Measurements from ENCODE around the gene GFOD1. TPM values are rescaled to one million over a fixed set of nuclear protein-coding genes. Genes with fewer than 3 reads are reported as not detected.

The GFOD1 gene
- total RNA-seq, 1 experiment from 2014 or later = 6.1 TPM

DNA sequence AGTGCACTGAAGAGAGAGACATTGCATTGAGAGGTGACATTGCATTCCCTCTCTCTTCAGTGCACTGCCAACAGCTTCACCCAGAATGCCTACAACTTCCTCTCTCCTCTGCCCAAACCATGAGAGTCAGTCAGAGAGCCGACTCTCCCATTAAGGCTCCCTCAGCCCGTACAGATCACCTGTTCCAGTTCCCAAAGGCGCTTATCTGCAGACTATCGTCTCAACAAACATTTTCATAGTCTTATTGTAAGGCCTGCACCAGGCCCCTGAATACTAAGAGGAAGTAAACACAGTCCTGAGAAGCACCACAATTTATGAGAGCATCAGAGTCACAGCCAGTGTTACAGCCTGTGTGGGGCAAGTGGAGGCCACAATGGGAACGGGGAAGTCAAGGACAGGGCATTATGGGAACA is 53.7 kb downstream of the GFOD1 start:
- H2BK120ac ChIP-seq (ENCODE audit: low read depth, low read length, poor library complexity, severe bottlenecking) = no peak overlapping the region
- H4K5ac ChIP-seq (ENCODE audit: insufficient read length, low read depth, low read length) = no peak overlapping the region
- H3K23me2 ChIP-seq (ENCODE audit: insufficient read length, low read depth, low read length, poor library complexity, severe bottlenecking) = no peaks in the 10 kb centered on the region
- H3T11ph ChIP-seq (ENCODE audit: low read length) = no peak overlapping the region
- H3K79me2 ChIP-seq (ENCODE audit: insufficient read depth, low read length) = no peaks in the 10 kb centered on the region; the same call in 1 of the 2 replicates
- H3K27ac ChIP-seq (ENCODE audit: insufficient read length, low read depth, low read length) = no peak overlapping the region
- no peak overlapping the region for H2BK15ac ChIP-seq (ENCODE audit: low read depth, low read length)
- no peaks in the 10 kb centered on the region for H3K27me3 ChIP-seq (ENCODE audit: insufficient read depth, low read length)
- H3K79me1 ChIP-seq (ENCODE audit: insufficient read depth, low read depth, low read length, poor library complexity, severe bottlenecking) = no peaks in the 10 kb centered on the region
- H4K91ac ChIP-seq (ENCODE audit: insufficient read length, low read depth, low read length) = no peak overlapping the region
- no peak overlapping the region for H2AK5ac ChIP-seq (ENCODE audit: insufficient read length, low read length)
- H3K4me1 Mint-ChIP-seq = peaks cover 26 to 28% of the 10 kb centered on the region in 2 experiments
- no peak overlapping the region for H2BK12ac ChIP-seq (ENCODE audit: insufficient read length, low read depth, low read length)
- H3K56ac ChIP-seq (ENCODE audit: insufficient read length, low read depth, low read length) = no peak overlapping the region
- no peak overlapping the region for H3K4me3 Mint-ChIP-seq
- H3K4me2 ChIP-seq (ENCODE audit: insufficient read depth, insufficient read length, low read length) = no peak overlapping the region
- TF ChIP-seq, protein P1, sequence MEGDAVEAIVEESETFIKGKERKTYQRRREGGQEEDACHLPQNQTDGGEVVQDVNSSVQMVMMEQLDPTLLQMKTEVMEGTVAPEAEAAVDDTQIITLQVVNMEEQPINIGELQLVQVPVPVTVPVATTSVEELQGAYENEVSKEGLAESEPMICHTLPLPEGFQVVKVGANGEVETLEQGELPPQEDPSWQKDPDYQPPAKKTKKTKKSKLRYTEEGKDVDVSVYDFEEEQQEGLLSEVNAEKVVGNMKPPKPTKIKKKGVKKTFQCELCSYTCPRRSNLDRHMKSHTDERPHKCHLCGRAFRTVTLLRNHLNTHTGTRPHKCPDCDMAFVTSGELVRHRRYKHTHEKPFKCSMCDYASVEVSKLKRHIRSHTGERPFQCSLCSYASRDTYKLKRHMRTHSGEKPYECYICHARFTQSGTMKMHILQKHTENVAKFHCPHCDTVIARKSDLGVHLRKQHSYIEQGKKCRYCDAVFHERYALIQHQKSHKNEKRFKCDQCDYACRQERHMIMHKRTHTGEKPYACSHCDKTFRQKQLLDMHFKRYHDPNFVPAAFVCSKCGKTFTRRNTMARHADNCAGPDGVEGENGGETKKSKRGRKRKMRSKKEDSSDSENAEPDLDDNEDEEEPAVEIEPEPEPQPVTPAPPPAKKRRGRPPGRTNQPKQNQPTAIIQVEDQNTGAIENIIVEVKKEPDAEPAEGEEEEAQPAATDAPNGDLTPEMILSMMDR (conservative IDR thresholded peaks at IDR 0.05) = no peak
- H2BK20ac ChIP-seq (ENCODE audit: low read depth, low read length, poor library complexity, severe bottlenecking) = no peak overlapping the region
- no peak overlapping the region for H3K23ac ChIP-seq (ENCODE audit: insufficient read length, low read depth, low read length)
- H4K20me1 ChIP-seq (ENCODE audit: control insufficient read depth, insufficient read depth, insufficient read length) = no peaks in the 10 kb centered on the region
- H3K27ac Mint-ChIP-seq = peak overlapping the region in 2 of 3 experiments; percentile 72 to 81; a peak in 3 of 7 replicates
- H3K4ac ChIP-seq (ENCODE audit: low read depth, low read length) = no peak overlapping the region
- peaks cover 14% of the 10 kb centered on the region; the same call in 1 of the 2 replicates for H3K4me1 ChIP-seq (ENCODE audit: insufficient read depth, low read length)
- H3K9me3 Mint-ChIP-seq = peaks cover 0 to 4% of the 10 kb centered on the region in 2 experiments; a peak in 1 of 5 replicates
- H3K9ac ChIP-seq (ENCODE audit: extremely low read depth, insufficient read length, low read length) = no peak overlapping the region
- no peaks in the 10 kb centered on the region for H3K27me3 Mint-ChIP-seq (ENCODE audit: low read depth)
- no peak overlapping the region for H4K8ac ChIP-seq (replicated peaks; ENCODE audit: insufficient read length, low read depth, low read length)
- no peaks in the 10 kb centered on the region for H3K9me3 ChIP-seq (ENCODE audit: control insufficient read depth, low read depth, low read length)
- H3K36me3 Mint-ChIP-seq (ENCODE audit: insufficient read depth in 1 of 3, low read depth in 3 of 3) = no peaks in the 10 kb centered on the region; a peak in 1 of 7 replicates
- no peak overlapping the region for H2AFZ ChIP-seq (ENCODE audit: low read length)
- no CpG with 5 or more reads among the region's 5 CpGs for WGBS (ENCODE audit: extremely low coverage, insufficient read length, low lambda C conversion rate)
- no peak overlapping the region for H3K14ac ChIP-seq (ENCODE audit: insufficient read depth, low read length)
- DNase-seq = no peak
- H3K18ac ChIP-seq (ENCODE audit: insufficient read length, low read depth, low read length) = no peak overlapping the region
- H2BK5ac ChIP-seq (ENCODE audit: insufficient read length, low read length) = no peak overlapping the region
